IPS-11a (cell line): ENCODE results near the gene SPANXC.
"Not testable (repeated sequence)": the region's sequence is repeated elsewhere in the genome, so short reads cannot be mapped to it uniquely, and the experiment has no call there.

Source experiments
- H3K4me3 ChIP-seq: one replicate; pipeline ENCODE4 v1.5.1; 2013; ENCODE audit warnings: low read depth, low read length, control low read depth

SPANXC gene

GRCh38 chrX:141242417-141242816 is at the start of gene SPANXC:
TSS of gene SPANXC (minus strand) at chrX:141242517. CDS start at chrX:141242457, 60 bp downstream.
- not testable (repeated sequence) for H3K4me3 ChIP-seq

GRCh38 chrX:141279476-141279875 is 37.2 kb upstream of the SPANXC start:
- H3K4me3 ChIP-seq, result no peak overlapping the region

- no peak overlapping the region for H3K4me3 ChIP-seq
Observed at GRCh38 chrX:141278306-141278705, 36.0 kb upstream of the SPANXC start.

- no peak overlapping the region for H3K4me3 ChIP-seq
Observed at GRCh38 chrX:141258080-141258479, 15.8 kb upstream of the SPANXC start.

- no peak overlapping the region for H3K4me3 ChIP-seq
Observed at GRCh38 chrX:141221611-141222010, 20.7 kb downstream of the SPANXC start.

GRCh38 chrX:141220342-141221008 is 21.8 kb downstream of the SPANXC start:
- H3K4me3 ChIP-seq, result no peak overlapping the region

- no peak overlapping the region for H3K4me3 ChIP-seq
Observed at GRCh38 chrX:141214196-141214595, 28.1 kb downstream of the SPANXC start.

GRCh38 chrX:141201962-141202361 is 40.4 kb downstream of the SPANXC start:
- H3K4me3 ChIP-seq, result no peak overlapping the region
